HG02981 (cell line): Measurements from ENCODE around the gene CILP.

Source experiments
- ATAC-seq: cut with Tn5 transposase; IDR thresholded peaks from one replicate; pipeline ENCODE4 v1.9.1; 2021; ENCODE audit warnings: mild to moderate bottlenecking, moderate library complexity; ENCODE audit not compliant: unreplicated experiment

Gene CILP

GRCh38 chr15:65163041-65163440 is 48.2 kb downstream of the CILP start:
- ATAC-seq: no peak

- no peak for ATAC-seq
Observed at GRCh38 chr15:65156692-65157091, 54.6 kb downstream of the CILP start.

GRCh38 chr15:65154720-65155119 is 56.6 kb downstream of the CILP start:
- ATAC-seq: no peak

- no peak for ATAC-seq
Observed at GRCh38 chr15:65147902-65148301, 63.4 kb downstream of the CILP start.

- ATAC-seq: no peak
Observed at GRCh38 chr15:65146438-65146837, 64.8 kb downstream of the CILP start.
